ENCODE results near the gene PTPRN2. TPM values are rescaled to one million over a fixed set of nuclear protein-coding genes. Genes with fewer than 3 reads are reported as not detected.

The PTPRN2 gene
- total and polyA plus RNA-seq, 2 donors (not counting 3 experiments of a cell fraction or from before 2014, with no cell fraction given) = 0.62 to 0.88 TPM

- Histone ChIP-seq H4K20me1 (replicated peaks; ENCODE audit: control insufficient read depth, extremely low read depth, insufficient read depth, low read length) (no peaks in the 10 kb centered on the region), H3K79me2 (ENCODE audit: control insufficient read depth, insufficient read depth, low read length) (no peaks in the 10 kb centered on the region), H3K27me3 (ENCODE audit: control insufficient read depth in 2 of 2, insufficient read depth in 2 of 2, low read length in 2 of 2) (no peaks in the 10 kb centered on the region), H2AFZ (ENCODE audit: low read depth, low read length) (no peak overlapping the region), H3K4me1 (ENCODE audit: control insufficient read depth, extremely low read depth, insufficient read depth, low read length) (no peaks in the 10 kb centered on the region), H3K36me3 (ENCODE audit: control insufficient read depth in 2 of 2, extremely low read depth in 1 of 2, insufficient read depth in 2 of 2, low read length in 2 of 2) (no peaks in the 10 kb centered on the region), H3K9ac (replicated peaks; ENCODE audit: extremely low read depth, insufficient read depth, low read length) (no peak overlapping the region), H3K27ac (ENCODE audit: insufficient read depth, low read depth, low read length) (no peak overlapping the region), H3K9me1 (replicated peaks; ENCODE audit: control insufficient read depth, extremely low read depth, insufficient read depth, low read length) (no peaks in the 10 kb centered on the region), H3K4me3 (replicated peaks in 1 of 3; ENCODE audit: insufficient read depth in 1 of 3, low read depth in 1 of 3, low read length in 3 of 3) (no peak overlapping the region), H3K4me2 (ENCODE audit: insufficient read depth, low read length) (no peak overlapping the region), H3K9me3 (replicated peaks; ENCODE audit: control insufficient read depth, insufficient read depth, low read length) (peaks cover 3% of the 10 kb centered on the region)
- POLR2A ChIA-PET = no interaction called here
- intact Hi-C loops (cut with micrococcal nuclease) (no loop called here), dilution Hi-C loops (cut with MboI; ENCODE audit: extremely low pct_ligation_motif_present, low sequenced_read_pairs) (no loop called here)
- FAIRE-seq (no peak), DNase-seq (ENCODE audit: low read depth, low spot score) (no peak)
- TF ChIP-seq EZH2 (IDR thresholded peaks at IDR 0.05; ENCODE audit: borderline replicate concordance, low read depth, low read length, severe bottlenecking) (no peak), CTCF (IDR thresholded peaks at IDR 0.05; ENCODE audit: extremely low read depth in 1 of 2, insufficient read depth in 1 of 2, low read depth in 1 of 2, low read length in 2 of 2) (no peak), MAX (IDR thresholded peaks at IDR 0.05; ENCODE audit: insufficient read depth, insufficient read length) (no peak), MYC (IDR thresholded peaks at IDR 0.05; ENCODE audit: low read depth, low read length) (no peak), FOS (IDR thresholded peaks at IDR 0.05; ENCODE audit: borderline replicate concordance, insufficient read depth, low read length) (no peak), POLR2A (IDR thresholded peaks at IDR 0.05; ENCODE audit: low read depth, low read length) (no peak), POLR2AphosphoS5 (IDR thresholded peaks at IDR 0.05; ENCODE audit: insufficient read depth, low read depth, low read length) (no peak), GATA2 (IDR thresholded peaks at IDR 0.05; ENCODE audit: insufficient read depth, insufficient read length, low read depth, low read length) (no peak), JUN (IDR thresholded peaks at IDR 0.05; ENCODE audit: borderline replicate concordance, insufficient read depth, insufficient read length, low read depth) (no peak)
- no TSS peak for BruUV-seq (replicated peaks)
- CTCF ChIA-PET = no interaction called here
These were observed 145.4 kb downstream of the PTPRN2 start for GRCh38 chr7:158442260-158442659.

All from endothelial cell of umbilical vein (primary cell).